ENCODE results near the gene IP6K1.
"Not testable (repeated sequence)": the region's sequence is repeated elsewhere in the genome, so short reads cannot be mapped to it uniquely, and the experiment has no call there.

IP6K1 gene

GRCh38 chr3:49699281-49699979 is 86.9 kb downstream of the IP6K1 start:
- Mint-ChIP-seq H3K4me3 (no peak overlapping the region), H3K36me3 (peaks cover 12% of the 10 kb centered on the region), H3K9me3 (no peaks in the 10 kb centered on the region), H3K27me3 (no peaks in the 10 kb centered on the region), H3K27ac (no peak overlapping the region), H3K4me1 (no peaks in the 10 kb centered on the region)
- CTCF ChIA-PET: interaction anchor here (0.7 to 2.0 kb wide), 2 partner anchors 139 to 160 kb away, joined by 3 to 12 read pairs; no protein-coding TSS in a partner anchor
- no peak for DNase-seq

- H3K9me3 Mint-ChIP-seq, H3K27me3 Mint-ChIP-seq, H3K36me3 Mint-ChIP-seq, DNase-seq, CTCF ChIA-PET, H3K27ac Mint-ChIP-seq, H3K4me3 Mint-ChIP-seq: not testable (repeated sequence)
- H3K4me1 Mint-ChIP-seq: peaks cover 16% of the 10 kb centered on the region
These were observed 90.9 kb downstream of the IP6K1 start for GRCh38 chr3:49695350-49696015.

GRCh38 chr3:49694409-49695070 is 91.8 kb downstream of the IP6K1 start:
- not testable (repeated sequence) for H3K27me3 Mint-ChIP-seq, H3K27ac Mint-ChIP-seq
- H3K4me1 Mint-ChIP-seq: peaks cover 25% of the 10 kb centered on the region

DNA sequence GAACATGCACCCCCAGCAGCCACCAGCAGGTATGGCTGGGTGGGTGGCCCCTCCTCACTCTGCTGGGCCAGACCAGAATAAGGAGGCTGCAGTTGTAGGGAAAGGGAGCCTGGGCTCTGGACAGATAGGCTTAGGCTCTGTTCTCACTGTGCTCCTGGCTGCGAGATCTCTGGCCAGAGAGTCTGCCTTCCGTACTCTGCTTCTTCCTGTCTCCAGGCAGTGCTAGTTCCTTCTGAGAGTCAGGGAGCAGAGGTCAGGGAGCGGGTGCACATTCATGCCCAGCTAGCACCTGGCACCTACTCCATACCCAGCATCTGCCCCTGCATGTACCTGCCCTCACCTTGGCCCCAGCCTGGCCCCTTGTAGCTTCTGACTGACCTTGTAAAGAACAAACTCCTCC is 94.9 kb downstream of the IP6K1 start:
- not testable (repeated sequence) for H3K27ac Mint-ChIP-seq, H3K36me3 Mint-ChIP-seq, H3K9me3 Mint-ChIP-seq, DNase-seq
- Mint-ChIP-seq H3K4me1 (peaks cover 43% of the 10 kb centered on the region), H3K4me3 (peak overlapping the region; percentile 97), H3K27me3 (peaks cover 23% of the 10 kb centered on the region)
- CTCF ChIA-PET: interaction anchor here (1.6 kb wide), 1 partner anchor 152 kb away, joined by 6 read pairs; no protein-coding TSS in a partner anchor

More at GRCh38 chr3:49694409-49695070, 91.8 kb downstream of the IP6K1 start:
- H3K4me3 Mint-ChIP-seq, H3K9me3 Mint-ChIP-seq, DNase-seq, CTCF ChIA-PET, H3K36me3 Mint-ChIP-seq: not testable (repeated sequence)

- Mint-ChIP-seq H3K4me1 (peaks cover 43% of the 10 kb centered on the region), H3K4me3 (peak overlapping the region; percentile 97), H3K27me3 (peaks cover 30% of the 10 kb centered on the region)
- H3K9me3 Mint-ChIP-seq, DNase-seq, H3K27ac Mint-ChIP-seq, H3K36me3 Mint-ChIP-seq: not testable (repeated sequence)
- CTCF ChIA-PET: interaction anchor here (1.6 kb wide), 1 partner anchor 151 kb away, joined by 6 read pairs; no protein-coding TSS in a partner anchor
These were observed 95.5 kb downstream of the IP6K1 start for GRCh38 chr3:49690856-49691255.

- CTCF ChIA-PET: interaction anchor here (1.6 kb wide), 1 partner anchor 150 kb away, joined by 6 read pairs; no protein-coding TSS in a partner anchor
- peak overlapping the region; percentile 89 for H3K27ac Mint-ChIP-seq
- H3K9me3 Mint-ChIP-seq, DNase-seq, H3K36me3 Mint-ChIP-seq: not testable (repeated sequence)
- H3K4me3 Mint-ChIP-seq: peak overlapping the region; percentile 97
- H3K4me1 Mint-ChIP-seq: peaks cover 46% of the 10 kb centered on the region
- peaks cover 37% of the 10 kb centered on the region for H3K27me3 Mint-ChIP-seq
These were observed 96.3 kb downstream of the IP6K1 start for GRCh38 chr3:49689908-49690624.

- H3K4me1 Mint-ChIP-seq: peaks cover 46% of the 10 kb centered on the region
- peaks cover 45% of the 10 kb centered on the region for H3K27me3 Mint-ChIP-seq
These were observed 97.1 kb downstream of the IP6K1 start, which contains the start of the genes MST1 and RNF123 for GRCh38 chr3:49689046-49689907. TSS of gene MST1 (minus strand) at chr3:49689474. CDS start at chr3:49688691, 783 bp downstream. TSS of gene RNF123 (plus strand) at chr3:49689557. CDS start at chr3:49691166, 1,609 bp downstream.

GRCh38 chr3:49688338-49689045 is 97.8 kb downstream of the IP6K1 start:
- peak overlapping the region; percentile 89 for H3K27ac Mint-ChIP-seq
- H3K27me3 Mint-ChIP-seq: peaks cover 45% of the 10 kb centered on the region
- peak overlapping the region; percentile 97 for H3K4me3 Mint-ChIP-seq
- CTCF ChIA-PET, H3K36me3 Mint-ChIP-seq, H3K9me3 Mint-ChIP-seq, DNase-seq: not testable (repeated sequence)
- H3K4me1 Mint-ChIP-seq: peaks cover 46% of the 10 kb centered on the region

More at GRCh38 chr3:49689046-49689907, 97.1 kb downstream of the IP6K1 start, which contains the start of the genes MST1 and RNF123:
- peak; percentile 94 for DNase-seq
- peak within 1 kb of the TSS; percentile 97 for H3K4me3 Mint-ChIP-seq
- H3K27ac Mint-ChIP-seq: peak within 1 kb of the TSS; percentile 89
- peaks cover 5% of the 10 kb centered on the region for H3K36me3 Mint-ChIP-seq
- H3K9me3 Mint-ChIP-seq: no peaks in the 10 kb centered on the region
- CTCF ChIA-PET: no interaction called here

DNA sequence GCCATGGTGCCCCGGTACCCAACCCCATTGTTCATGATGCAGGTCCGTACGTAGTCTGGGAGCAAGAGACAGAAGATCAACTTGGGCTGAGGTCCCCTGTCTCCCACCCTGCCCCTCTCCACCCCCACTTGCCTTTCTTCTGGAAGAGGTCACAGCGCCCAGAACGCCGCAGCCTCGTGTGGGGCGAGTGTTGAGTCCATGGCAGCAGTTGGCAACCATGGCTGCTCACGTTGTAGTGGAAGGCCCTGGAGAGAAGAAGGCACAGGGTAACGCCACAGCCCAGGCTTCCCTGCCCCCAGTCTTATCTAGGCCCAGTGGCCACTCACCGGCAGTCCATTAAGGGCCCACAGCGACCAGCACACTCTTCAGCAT is 98.9 kb downstream of the IP6K1 start:
- H3K36me3 Mint-ChIP-seq: peaks cover 14% of the 10 kb centered on the region
- H3K27ac Mint-ChIP-seq, H3K9me3 Mint-ChIP-seq, CTCF ChIA-PET, DNase-seq: not testable (repeated sequence)
- H3K4me3 Mint-ChIP-seq: peak overlapping the region; percentile 23
- H3K4me1 Mint-ChIP-seq: peaks cover 43% of the 10 kb centered on the region
- peaks cover 45% of the 10 kb centered on the region for H3K27me3 Mint-ChIP-seq

DNA sequence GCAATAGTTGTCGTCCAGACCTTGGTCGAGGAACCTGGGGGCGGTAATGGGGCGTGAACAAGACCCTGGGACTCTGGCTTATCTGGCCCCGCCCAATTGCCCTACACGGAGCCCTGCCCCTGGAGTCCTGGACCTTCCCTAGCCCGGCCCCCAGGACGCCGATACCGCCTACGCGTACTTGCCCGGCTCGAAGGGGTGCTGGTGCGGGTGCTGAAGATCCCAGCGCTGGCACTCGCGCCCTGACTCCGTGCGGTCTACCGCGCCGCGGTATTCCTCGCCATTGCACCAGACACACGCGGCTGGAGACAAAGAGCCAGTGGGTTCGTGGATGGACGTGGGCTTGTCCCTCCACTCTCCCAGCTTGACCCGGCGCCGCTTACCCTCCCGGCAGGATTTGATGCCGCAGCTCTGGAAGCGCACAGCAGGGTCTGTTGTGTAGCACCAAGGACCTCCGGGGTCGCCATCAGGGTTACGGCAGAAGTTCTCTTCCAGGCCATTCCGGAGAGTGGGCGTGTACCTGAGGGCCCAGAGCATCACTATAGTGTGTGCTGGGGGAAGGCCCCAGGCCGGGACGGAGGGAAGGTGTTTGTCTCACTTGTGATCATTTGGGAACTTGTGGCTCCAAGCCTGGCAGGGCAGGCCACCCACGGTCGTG is 99.4 kb downstream of the IP6K1 start:
- peak overlapping the region; percentile 23 for H3K4me3 Mint-ChIP-seq
- peak; percentile 53 for DNase-seq

GRCh38 chr3:49686346-49686745 is 100.0 kb downstream of the IP6K1 start:
- CTCF ChIA-PET, H3K4me3 Mint-ChIP-seq, H3K27ac Mint-ChIP-seq, H3K9me3 Mint-ChIP-seq: not testable (repeated sequence)
- Mint-ChIP-seq H3K36me3 (peaks cover 14% of the 10 kb centered on the region), H3K4me1 (peaks cover 39% of the 10 kb centered on the region), H3K27me3 (peaks cover 45% of the 10 kb centered on the region)
- DNase-seq: peak; percentile 33

More for the DNA sequence above, 99.4 kb downstream of the IP6K1 start:
- CTCF ChIA-PET, H3K27ac Mint-ChIP-seq, H3K9me3 Mint-ChIP-seq: not testable (repeated sequence)
- Mint-ChIP-seq H3K36me3 (peaks cover 14% of the 10 kb centered on the region), H3K4me1 (peaks cover 42% of the 10 kb centered on the region), H3K27me3 (peaks cover 45% of the 10 kb centered on the region)

DNA sequence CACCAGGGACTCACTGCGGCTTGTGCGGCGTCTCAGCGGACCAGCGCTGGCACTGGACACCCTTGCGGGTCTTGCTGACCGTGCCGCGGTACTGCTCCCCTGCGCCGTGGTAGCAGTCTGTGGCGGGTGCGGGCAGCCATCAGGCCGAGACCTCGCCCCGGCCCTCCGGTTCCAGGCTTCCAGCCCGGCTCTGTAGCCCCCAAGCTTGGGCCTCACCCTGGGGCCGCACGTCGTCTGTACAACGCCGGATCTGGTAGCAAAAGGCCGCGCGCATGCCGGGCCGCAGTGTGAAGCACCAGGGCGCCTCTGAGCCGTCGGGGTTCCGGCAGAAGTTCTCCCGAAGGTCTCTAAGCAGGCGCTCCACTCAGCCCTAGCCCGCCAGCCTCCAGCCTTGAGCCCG is 100.5 kb downstream of the IP6K1 start:
- H3K9me3 Mint-ChIP-seq, H3K27ac Mint-ChIP-seq, DNase-seq, H3K4me3 Mint-ChIP-seq, CTCF ChIA-PET: not testable (repeated sequence)
- peaks cover 14% of the 10 kb centered on the region for H3K36me3 Mint-ChIP-seq
- H3K4me1 Mint-ChIP-seq: peaks cover 34% of the 10 kb centered on the region
- H3K27me3 Mint-ChIP-seq: peaks cover 45% of the 10 kb centered on the region
